PC-3 (cell line): ENCODE results near the gene STK25.

Experiments
- CTCF ChIP-seq: fragments of 300-600 bp; sonication (generic); conservative IDR thresholded peaks from 2 replicates; pipeline ENCODE4 v1.5.1; 2017; ENCODE audit warnings: antibody characterized with exemption, low read depth, mild to moderate bottlenecking, low read length
- EZH2 ChIP-seq: fragments of 300-600 bp; sonication (generic); IDR thresholded peaks from one replicate; pipeline ENCODE4 v1.6.1; 2017; ENCODE audit warnings: antibody characterized with exemption, mild to moderate bottlenecking, low read length; ENCODE audit not compliant: unreplicated experiment
- EZH2phosphoT487 ChIP-seq: fragments of 300-600 bp; sonication (generic); IDR thresholded peaks from 2 replicates; pipeline ENCODE4 v1.6.1; 2018; ENCODE audit warnings: mild to moderate bottlenecking, antibody characterized with exemption, low read length, borderline replicate concordance

- TF ChIP-seq CTCF (no peak), EZH2 (no peak), EZH2phosphoT487 (no peak)
Observed at GRCh38 chr2:241555711-241556110, 47.3 kb upstream of the STK25 start.
